HG02840 (cell line): Measurements from ENCODE around the gene ZNF79.
"Not testable (repeated sequence)": the region's sequence is repeated elsewhere in the genome, so short reads cannot be mapped to it uniquely, and the experiment has no call there.

Experiments used
- ATAC-seq: cut with Tn5 transposase; IDR thresholded peaks from one replicate; pipeline ENCODE4 v1.9.1; 2021; ENCODE audit warnings: mild to moderate bottlenecking, moderate library complexity, moderate number of reproducible peaks; ENCODE audit not compliant: unreplicated experiment, low FRiP score

The ZNF79 gene

DNA sequence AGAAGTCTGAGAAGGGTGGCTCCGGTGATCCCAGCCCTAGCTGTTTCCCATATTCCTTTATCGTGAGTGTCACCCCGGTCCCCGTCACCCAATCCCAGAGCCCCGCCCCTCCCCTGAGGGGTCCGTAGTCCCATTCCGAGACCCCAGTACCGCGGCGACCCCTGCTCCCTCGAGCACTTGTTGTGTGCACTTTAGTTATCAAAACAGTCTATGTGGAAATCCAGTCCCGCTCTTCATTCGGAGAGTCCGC lies 27.4 kb downstream of the ZNF79 start:
- no peak for ATAC-seq

DNA sequence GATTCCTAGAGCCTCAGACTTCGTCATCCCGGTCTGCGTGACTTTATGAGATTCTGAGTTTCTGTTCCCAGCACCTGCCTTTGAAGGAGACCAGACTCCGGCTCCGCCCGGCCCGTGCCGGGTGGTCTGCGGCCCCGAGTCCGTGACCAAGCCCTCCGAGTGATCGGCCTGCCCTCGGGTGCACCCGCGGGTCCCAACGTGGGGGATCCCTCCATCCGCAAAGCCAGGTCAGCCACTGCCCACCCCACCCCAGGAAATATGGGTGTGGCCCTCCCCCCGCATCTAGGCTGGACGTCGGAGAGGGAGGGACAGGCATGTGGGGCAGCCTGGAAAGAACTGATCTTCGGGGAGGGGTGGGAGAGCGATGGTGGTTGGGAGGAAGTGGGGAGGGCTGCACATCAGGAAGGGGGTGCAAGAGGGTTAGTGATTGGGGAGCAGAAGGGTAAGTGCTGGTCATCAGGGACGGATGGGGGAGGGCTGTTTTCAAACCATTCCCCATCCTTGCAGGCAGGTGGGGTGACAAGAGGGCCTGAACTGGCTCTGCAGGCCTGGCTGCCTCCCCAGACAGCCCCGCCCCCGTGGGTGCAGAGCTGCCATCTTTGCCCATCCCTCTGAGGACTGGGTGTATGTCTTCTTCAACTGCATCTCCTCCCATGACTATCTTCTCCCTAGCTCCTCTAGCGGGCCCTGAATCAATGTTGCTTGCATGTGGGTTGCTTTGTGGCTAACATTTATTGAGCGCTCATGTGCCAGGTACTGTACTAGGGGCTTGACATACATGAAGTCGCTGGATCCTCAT lies 27.9 kb downstream of the ZNF79 start:
- no peak for ATAC-seq

DNA sequence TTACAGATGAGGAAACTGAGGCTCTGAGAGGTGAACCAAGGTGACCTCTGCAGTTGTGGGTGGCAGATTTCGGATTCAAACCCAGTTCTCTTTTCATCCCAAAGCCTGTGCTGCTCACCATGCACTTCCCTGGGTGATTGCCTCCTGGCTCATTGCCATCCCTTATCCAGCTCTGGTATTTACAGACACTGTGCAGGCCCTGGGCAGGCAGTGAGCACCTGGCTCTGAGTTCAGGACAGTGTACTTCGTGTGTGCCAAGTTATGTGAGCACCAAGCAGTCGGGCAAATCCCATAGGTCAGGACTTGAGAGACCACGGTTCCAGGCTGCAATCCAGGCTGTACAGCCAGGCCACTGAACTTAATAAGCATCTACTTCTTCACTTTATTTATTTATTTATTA lies 28.5 kb downstream of the ZNF79 start:
- no peak for ATAC-seq

DNA sequence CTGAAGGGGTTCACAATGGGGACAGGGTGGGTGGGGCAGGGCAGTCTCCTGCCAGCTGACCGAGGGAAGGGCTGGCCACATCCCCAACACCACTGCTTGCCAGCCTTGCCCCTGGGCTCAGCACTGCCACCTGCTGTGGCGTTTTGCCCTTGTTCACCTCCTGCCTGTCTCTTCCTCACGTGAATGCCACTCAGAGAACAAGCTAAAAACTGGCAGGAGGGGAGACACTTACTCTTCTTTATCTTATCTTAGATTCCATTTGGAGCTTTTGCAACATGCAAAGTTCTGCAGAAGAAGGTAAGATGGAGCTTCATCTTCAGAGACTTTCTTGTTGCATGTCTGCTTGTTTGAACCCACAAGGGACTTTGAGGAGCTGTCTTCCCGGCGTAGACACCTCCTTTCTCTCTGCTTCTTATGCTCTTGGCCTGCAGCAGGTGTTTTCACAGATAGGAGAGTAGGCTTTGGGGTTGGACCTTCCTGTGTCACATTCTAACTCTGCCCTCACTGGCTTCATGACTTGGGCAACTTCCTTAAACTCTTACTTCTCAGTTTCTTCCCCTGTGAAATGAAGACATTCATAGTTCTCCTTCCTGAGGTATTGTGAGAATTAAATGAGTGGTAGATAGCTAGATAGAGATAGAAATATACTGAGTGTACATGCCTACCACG lies 31.3 kb downstream of the ZNF79 start:
- ATAC-seq = no peak

DNA sequence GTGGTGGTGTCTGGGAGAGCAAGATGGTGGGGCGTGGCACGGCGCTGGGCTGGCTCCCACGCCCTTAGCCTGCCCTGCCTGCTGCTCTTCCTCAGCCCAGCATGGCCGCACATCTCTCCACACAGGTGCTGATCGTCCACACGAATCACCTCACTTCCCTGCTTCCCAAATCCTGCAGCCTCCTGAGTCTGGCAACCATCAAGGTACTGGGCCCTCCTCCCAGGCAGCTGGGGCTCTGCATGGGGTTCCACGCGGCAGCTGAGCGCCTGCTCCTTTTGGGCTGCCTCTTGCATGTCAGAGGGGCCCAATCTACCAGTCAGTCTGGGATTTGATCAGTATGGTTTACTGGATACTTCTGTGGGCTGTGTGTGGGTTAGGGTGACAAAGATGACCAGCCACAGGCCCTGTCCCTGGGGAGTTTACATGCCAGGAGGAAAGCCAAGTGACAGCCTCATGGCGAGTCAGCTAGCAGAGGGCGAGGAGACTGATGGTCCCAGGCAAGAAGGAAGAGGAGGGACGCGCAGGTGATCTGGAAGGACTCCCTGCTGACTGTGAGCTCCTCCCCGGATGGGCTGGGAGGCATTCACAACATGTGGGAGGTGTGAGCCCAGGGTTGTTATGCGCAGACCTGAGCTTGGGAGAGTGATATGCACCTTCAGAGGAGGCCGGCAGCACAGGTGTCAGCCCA lies 33.2 kb downstream of the ZNF79 start:
- ATAC-seq = no peak

DNA sequence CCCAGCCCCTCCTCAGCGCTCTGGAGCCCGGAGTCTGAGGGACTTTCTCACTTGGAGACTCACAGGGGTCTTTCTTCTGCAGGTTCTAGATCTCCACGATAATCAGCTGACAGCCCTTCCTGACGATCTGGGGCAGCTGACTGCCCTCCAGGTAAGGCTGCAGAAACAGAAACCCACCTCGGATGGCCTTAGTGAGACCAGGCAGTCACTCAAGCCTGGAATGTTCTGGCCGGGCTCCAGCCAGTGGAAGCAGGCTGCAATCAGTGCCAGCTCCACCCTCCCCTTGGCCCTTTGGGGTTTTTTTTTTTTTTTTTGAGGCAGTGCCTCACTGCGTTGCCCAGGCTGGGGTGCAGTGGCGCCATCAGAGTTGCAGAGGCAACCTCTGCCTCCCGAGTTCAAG lies 34.7 kb downstream of the ZNF79 start:
- no peak for ATAC-seq

DNA sequence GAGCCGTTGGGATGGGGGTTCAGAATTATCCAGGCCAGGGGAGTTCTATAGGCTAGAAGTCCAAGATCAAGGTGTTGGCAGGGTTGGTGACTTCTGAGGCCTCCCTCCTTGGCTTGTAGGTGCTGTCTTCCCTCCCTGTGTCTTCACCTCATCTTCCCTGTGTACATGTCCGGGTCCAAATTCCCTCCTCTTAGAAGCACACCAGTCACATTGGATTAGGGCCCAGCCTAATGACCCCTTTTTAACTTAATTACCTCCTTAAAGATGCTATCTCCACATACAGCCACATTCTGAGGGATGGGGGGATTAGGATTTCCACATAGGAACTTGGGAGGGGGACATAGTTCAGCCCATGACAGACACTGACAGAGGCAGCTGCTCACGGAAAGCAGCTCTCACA lies 39.2 kb downstream of the ZNF79 start:
- ATAC-seq = no peak

DNA sequence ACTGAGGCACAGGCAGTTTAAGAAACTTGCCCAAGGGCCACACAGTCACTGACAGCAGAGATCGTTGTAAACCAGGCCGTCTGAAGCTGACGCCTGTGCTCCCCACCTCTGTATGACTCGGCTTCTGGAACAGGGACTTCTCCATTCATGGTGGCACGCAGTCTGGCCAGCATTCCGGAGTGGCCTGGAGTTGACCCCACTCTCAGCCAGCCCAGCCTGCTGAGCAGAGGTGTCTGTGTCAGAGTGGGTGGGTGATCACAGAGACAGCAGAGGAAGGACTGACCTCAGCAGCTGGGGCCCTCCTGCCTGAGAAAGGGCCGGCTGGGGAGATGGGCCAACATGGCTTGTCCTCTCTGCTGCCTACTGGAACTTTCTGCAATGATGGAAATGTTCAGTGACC lies 39.7 kb downstream of the ZNF79 start:
- ATAC-seq = no peak

DNA sequence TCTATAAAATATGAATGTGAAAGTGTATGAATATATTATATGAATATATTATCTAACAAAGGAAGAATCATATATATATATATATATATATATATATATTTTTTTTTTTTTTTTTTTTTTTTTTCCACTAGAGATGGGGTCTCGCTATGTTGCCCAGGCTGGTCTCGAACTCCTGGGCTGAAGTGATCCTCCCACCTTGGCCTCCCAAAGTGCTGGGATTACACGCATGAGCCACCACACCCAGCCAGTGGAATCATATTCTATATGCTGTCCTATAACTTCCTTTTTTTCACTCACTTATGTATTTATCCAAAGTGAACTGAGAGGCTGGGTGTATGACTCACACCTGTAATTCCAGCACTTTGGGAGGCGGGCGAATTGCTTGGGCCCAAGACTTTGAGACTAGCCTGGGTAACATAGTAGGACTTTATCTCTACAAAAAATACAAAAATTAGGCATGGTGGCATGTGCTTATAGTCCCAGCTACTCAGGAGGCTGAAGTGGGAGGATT lies 42.3 kb downstream of the ZNF79 start:
- ATAC-seq = not testable (repeated sequence)

DNA sequence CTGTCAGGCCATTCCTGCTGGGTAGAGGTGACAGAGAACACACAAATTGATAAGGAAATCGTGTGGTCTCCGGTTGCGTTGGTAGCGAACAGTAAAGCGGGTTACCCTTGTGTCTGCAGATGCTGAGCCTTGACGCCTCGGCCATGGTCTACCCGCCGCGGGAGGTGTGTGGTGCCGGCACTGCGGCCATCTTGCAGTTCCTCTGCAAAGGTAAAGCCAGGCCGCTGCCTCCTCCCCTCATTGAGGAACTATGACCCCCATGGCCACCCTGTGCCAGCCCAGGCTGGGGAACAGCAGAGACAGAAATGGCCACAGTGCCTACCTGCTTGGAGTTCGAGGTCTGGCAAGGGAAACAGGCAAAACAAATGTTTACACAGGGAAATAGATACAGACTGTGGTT lies 43.4 kb downstream of the ZNF79 start:
- no peak for ATAC-seq

DNA sequence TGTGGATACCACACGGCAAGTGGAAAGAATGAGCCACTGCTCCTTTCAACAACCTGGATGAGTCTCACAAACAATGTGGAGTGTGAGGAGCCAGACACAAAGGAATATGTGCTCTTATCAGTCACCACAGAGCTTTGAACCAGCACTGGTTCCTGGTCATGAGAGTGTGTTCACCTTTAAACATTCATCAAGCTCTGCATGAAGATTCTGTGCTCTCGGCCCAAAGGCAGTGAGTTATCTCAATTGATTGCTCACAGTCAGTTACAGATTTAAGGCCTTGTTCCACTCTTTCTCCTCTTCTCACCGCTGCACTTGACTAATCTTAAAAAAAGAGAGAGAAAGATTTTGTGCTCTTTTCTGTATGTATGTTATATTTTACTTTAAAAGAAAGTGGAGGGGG lies 46.5 kb downstream of the ZNF79 start:
- ATAC-seq = no peak

DNA sequence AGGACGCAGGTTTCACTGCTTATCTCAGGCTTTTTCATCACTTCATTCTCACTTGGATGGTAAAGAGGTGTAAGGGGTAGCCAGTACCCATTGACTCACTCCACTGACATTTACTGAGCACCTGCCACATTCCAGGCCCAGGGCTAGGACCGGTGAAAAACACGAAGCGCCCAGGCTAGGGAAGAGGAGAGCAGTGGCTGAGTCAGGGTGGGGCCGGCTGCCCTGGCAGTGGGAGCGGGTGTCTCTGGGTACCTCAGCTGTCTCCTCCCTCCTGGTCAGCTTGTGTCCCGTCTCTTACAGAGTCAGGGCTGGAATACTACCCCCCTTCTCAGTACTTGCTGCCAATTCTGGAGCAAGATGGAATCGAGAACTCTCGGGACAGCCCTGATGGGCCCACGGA lies 49.3 kb downstream of the ZNF79 start:
- ATAC-seq = no peak

DNA sequence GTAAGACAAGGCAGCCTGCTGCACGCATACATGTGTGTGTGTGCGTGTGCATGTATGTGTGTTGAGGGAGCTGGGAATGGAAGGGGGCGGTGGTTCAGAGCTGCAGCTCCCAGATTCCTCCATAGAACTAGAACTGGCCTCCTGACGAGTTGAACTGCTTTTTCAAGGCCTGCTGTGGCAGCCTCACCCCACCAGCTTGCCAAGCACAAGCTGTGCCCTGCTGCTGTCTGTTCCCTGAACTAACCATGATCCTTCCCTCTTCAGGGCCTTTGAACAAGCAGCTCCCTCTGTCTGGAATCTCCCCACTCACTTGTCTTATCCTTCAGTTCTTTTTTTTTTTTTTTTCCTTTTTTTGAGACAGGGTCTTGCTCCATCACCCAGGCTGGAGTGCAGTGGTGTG lies 49.8 kb downstream of the ZNF79 start:
- no peak for ATAC-seq

DNA sequence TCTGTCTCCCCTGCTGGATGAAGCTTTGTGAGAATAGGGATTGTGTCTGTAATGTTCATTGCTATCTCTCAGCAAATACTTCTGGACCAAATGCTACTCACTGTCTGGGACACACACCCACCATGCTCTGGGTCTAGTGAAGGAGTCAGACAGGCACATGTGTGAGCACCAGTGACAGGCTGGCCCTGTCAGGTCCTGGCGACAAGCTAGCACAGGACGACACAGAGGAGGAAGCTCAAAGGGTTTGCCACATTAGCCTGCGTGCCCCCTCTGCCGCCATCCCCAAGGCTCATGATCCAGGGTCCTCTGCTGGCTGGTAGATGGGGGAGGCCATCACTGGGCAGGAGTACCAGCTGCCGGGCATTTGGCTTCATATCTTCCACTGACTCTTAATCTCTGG lies 50.4 kb downstream of the ZNF79 start:
- ATAC-seq = no peak

DNA sequence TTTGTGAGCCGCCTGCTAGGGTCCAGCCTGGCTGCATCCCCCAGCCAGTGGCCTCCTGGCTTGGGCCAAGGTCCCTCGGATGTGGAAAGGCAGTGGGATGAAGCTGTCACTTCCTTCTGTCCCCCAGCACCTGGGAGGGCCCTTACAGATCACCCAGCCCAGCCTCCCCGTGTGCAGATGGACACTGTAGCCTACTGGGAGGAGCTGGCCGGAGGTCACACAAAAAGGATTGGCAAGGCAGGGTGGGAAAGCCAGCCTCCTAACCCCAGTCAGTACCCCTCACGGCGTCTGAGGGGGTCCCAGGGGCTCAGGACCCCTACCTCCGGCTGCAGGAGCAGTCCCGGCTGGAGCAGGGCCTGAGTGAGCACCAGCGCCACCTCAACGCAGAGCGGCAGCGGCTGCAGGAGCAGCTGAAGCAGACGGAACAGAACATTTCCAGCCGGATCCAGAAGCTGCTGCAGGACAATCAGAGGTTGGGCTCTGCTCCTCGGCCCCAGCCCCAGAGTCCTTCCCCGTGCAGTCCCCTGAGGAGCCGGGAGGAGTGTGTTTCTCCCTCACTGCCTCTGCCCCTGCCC lies 55.4 kb downstream of the ZNF79 start:
- ATAC-seq = no peak

DNA sequence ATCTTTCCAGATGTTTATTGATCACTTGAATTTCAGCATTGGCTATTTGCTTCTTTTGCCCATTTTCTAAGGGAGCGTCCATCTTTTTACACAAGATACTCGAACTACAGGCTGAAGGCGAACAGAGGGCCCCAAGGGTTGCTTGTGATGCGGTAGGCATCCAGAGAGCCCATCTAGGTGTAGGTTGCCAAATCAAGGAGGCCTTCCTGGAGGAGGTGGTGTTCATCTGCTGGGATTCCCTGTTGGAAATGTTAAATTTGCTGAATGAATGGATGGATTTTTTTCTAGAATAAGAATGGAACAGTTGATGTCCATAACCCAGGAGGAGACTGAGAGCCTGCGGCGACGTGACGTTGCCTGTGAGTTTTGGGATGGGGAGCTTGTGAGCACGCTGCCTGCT lies 58.5 kb downstream of the ZNF79 start:
- ATAC-seq = no peak

DNA sequence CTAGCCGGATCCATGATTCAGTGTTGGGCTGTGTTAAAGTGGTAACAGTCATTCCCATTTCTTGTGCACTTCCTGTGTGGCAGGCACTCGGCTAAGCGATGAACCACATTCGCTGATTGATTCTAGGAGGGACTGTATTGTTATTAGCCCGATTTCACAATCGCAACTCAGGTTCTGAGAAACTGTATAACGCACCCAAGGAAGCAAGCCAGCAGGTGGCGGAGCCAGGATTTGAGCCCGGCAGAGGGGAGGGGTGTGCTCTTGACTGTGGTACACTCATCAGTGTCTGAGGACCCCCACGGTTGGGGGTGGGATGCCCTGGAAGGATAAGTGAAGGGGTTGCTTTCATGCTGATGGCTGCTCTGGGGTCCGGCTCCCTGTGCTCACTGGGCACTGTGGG lies 61.8 kb downstream of the ZNF79 start:
- ATAC-seq = no peak

DNA sequence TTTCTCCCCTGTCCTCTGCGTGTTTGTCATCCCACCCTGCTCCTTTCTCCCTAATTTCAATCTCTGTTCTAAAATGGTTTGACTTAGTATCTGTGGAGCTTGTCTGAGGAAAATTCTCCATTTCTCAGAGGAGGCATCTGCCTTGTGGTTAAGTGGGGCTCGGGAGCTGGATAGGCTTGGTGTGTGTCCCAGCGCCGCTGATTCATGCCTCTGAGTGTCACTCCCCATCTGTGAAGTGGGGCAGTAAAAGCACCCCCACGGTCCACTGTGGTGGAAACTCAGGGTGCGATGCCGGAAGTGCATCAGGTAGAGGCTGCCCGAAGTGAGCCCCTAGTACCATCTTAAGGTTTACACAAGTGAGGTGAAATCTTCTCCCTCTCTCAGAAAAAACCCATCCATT lies 64.8 kb downstream of the ZNF79 start:
- ATAC-seq = no peak

DNA sequence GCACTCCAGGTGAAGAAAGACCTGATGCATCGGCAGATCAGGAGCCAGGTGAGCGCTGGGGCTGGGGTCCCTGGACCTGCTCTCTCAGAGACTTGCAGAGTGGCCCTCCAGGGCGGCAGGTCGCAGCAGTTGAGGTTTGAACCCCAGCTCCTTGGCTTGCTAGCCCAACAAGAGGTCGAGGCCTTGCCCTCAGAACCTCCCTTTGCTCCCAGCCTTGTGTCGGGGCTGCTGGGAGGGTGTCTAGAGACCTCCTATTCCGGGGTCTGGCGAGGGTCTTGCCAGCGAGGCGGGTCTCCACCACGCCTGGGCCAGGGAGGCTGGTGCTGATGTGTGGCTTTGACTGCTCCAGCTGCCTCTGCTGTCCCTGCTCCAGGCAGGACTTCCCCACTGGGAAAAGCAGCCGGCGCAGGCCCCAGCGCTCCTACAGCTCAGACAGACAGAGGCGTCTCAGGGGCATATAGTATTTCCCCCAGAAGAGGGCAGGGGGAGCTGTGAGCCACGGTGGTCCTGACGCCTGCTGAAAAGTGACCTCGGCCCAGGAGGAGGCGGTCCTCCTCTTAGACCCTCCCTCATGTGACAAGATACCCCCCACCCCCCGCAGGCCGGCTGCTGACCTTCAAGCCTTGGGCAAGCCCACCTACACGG lies 65.4 kb downstream of the ZNF79 start:
- no peak for ATAC-seq

DNA sequence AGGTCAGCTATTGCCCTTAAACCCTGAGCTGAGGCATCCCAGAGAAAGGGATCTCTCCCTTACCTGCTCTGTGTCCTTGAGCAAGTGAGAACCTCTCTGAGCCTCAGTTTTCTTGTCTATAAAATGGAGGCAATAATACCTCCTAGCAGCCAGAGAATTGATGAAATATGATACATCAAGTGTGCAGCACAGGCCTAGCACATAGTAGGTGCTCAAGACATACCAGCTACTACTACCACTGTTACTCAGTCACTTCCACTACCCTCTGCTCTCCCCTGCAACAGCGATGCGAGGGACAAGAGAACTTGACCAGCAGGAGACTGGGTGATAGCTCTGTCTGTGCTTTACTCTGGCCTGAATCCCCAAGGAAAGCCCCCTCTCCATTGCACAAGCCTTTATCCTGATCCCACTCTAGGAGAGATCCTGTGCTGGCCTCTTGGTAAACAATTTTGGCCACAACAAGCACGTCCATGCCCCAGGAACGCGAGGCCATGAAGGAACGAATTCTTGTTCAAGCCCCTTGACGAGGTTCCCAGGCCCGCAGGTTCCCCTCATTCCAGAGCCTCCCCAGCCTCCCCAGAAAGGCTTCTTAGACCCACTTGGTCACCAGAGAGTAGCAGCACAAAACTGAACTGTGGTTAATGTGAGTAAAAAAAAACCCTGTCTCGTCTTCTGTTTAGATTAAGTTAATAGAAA lies 66.5 kb downstream of the ZNF79 start:
- no peak for ATAC-seq
